Osteocyte (in vitro differentiated cells): ENCODE measurements around the gene EFHB. TPM values are rescaled to one million over a fixed set of nuclear protein-coding genes. Genes with fewer than 3 reads are reported as not detected.
"Not testable (repeated sequence)": the region's sequence is repeated elsewhere in the genome, so short reads cannot be mapped to it uniquely, and the experiment has no call there.

Experiments used
- DNase-seq: peaks from one replicate; pipeline ENCODE4 v3.0.0; 2021; ENCODE audit warnings: mixed read lengths; ENCODE audit not compliant: unreplicated experiment; ENCODE audit errors: extremely low spot score
- H3K27ac Mint-ChIP-seq: one replicate; pipeline ENCODE4 v1.8.0; 2021; ENCODE audit warnings: mild to moderate bottlenecking, mixed read lengths; ENCODE audit not compliant: unreplicated experiment
- H3K27me3 Mint-ChIP-seq: one replicate; pipeline ENCODE4 v1.8.0; 2021; ENCODE audit warnings: mixed read lengths; ENCODE audit not compliant: unreplicated experiment
- H3K36me3 Mint-ChIP-seq: one replicate; pipeline ENCODE4 v1.8.0; 2021; ENCODE audit warnings: mixed read lengths; ENCODE audit not compliant: unreplicated experiment
- H3K4me1 Mint-ChIP-seq: one replicate; pipeline ENCODE4 v1.8.0; 2021; ENCODE audit warnings: mixed read lengths; ENCODE audit not compliant: unreplicated experiment
- H3K4me3 Mint-ChIP-seq: one replicate; pipeline ENCODE4 v1.8.0; 2021; ENCODE audit warnings: mild to moderate bottlenecking, moderate library complexity, mixed read lengths; ENCODE audit not compliant: unreplicated experiment
- H3K9me3 Mint-ChIP-seq: one replicate; pipeline ENCODE4 v1.8.0; 2021; ENCODE audit warnings: mixed read lengths; ENCODE audit not compliant: unreplicated experiment
- total RNA-seq: library from RNA; stranded (reverse); gene quantifications from 2 replicates; pipeline ENCODE4 v1.2.1, GENCODE V29; 2021
- TF ChIP-seq, protein P1 (sequence below): fragments of 200-600 bp; sonication (generic); IDR thresholded peaks from 2 replicates; pipeline ENCODE4 v1.5.0; 2021; ENCODE audit warnings: antibody characterized with exemption, mild to moderate bottlenecking, moderate library complexity

Gene EFHB
- total RNA-seq, 1 donor from 2014 or later, result 1.8 TPM

DNA sequence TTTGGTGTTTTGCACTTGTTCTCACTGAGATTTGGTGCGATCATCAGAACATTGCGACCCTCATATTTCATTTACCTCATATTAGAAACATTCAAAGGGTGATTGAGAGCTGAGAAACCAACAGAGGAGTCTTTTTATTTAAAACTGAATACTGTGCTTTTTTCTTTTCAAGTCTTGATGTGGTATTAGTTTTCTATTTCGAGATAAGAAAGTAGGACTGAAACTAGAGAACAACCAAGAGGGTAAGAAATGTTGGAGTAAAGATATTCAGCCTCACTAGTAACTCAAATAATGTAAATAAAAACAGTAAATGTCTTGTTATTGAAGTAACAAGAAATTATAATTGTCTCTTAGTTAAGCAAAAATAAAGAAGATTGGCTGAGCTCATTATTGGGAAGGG, 26.5 kb downstream of the EFHB start:
- Mint-ChIP-seq H3K36me3 (peaks cover 7% of the 10 kb centered on the region), H3K27me3 (no peaks in the 10 kb centered on the region), H3K9me3 (peaks cover 12% of the 10 kb centered on the region), H3K4me3 (no peak overlapping the region), H3K4me1 (no peaks in the 10 kb centered on the region), H3K27ac (no peak overlapping the region)
- TF ChIP-seq, protein P1, sequence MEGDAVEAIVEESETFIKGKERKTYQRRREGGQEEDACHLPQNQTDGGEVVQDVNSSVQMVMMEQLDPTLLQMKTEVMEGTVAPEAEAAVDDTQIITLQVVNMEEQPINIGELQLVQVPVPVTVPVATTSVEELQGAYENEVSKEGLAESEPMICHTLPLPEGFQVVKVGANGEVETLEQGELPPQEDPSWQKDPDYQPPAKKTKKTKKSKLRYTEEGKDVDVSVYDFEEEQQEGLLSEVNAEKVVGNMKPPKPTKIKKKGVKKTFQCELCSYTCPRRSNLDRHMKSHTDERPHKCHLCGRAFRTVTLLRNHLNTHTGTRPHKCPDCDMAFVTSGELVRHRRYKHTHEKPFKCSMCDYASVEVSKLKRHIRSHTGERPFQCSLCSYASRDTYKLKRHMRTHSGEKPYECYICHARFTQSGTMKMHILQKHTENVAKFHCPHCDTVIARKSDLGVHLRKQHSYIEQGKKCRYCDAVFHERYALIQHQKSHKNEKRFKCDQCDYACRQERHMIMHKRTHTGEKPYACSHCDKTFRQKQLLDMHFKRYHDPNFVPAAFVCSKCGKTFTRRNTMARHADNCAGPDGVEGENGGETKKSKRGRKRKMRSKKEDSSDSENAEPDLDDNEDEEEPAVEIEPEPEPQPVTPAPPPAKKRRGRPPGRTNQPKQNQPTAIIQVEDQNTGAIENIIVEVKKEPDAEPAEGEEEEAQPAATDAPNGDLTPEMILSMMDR, result no peak
- no peak for DNase-seq

DNA sequence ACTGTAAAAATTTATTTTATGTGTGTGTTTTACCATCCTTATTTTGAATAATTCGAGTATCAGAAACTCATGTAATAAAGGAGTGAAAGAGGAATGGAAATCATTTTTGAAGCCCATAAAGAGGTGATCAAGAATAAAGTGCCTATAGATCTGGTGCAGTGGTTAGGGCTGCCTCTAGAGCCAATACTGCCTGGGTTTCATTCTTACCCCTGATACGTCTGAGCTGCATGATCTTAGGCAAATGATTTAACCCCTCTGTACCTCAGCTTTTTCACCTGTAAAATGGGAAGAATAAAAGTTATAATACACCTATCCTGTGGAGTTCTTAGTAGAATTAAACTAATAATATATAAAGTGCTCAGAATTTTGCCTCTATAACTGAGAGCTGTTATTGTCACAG, 30.4 kb downstream of the EFHB start:
- H3K9me3 Mint-ChIP-seq, result peaks cover 8% of the 10 kb centered on the region
- TF ChIP-seq, protein P1, result no peak
- no peak for DNase-seq
- no peak overlapping the region for H3K27ac Mint-ChIP-seq
- no peak overlapping the region for H3K4me3 Mint-ChIP-seq
- peaks cover 9% of the 10 kb centered on the region for H3K4me1 Mint-ChIP-seq
- H3K27me3 Mint-ChIP-seq, result no peaks in the 10 kb centered on the region
- H3K36me3 Mint-ChIP-seq, result peaks cover 4% of the 10 kb centered on the region

DNA sequence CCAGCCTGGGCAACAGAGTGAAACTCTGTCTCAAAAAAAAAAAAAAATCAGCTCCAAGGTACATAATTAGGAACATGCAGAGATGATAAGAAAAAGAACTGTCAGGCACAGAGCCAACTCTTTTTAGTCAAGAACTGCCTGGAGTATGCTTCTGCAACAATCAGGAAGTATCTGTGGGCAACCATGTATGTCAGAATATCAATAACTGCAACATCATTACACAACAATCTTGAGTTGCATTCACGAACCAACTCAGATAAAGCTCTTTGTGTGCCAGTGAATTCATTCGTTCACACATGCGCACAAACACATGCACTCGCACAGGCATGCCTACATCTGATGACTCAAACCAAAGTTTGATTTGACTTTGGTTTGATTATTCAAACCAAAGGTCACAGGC, 32.1 kb downstream of the EFHB start:
- Mint-ChIP-seq H3K4me3 (no peak overlapping the region), H3K9me3 (peaks cover 8% of the 10 kb centered on the region), H3K27ac (no peak overlapping the region), H3K36me3 (peaks cover 4% of the 10 kb centered on the region), H3K27me3 (no peaks in the 10 kb centered on the region), H3K4me1 (peaks cover 20% of the 10 kb centered on the region)
- DNase-seq, result no peak
- TF ChIP-seq, protein P1, result no peak

DNA sequence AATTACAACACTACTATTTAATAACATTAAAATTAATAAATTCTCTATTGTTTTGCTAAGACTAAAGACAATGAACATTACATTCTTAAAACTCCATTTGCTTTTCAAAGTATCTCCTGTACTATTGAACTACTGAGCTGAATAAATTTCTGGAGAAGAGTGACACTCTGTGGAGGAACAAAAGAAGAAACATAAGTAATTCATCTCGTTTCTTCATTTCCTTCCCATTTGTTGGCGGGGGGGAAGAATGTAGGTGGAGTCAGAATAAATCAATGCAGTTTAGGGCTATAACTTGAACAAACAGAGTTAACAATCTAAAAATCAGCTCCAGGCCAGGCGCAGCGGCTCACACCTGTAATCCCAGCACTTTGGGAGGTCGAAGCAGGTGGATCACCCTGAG, 32.7 kb downstream of the EFHB start:
- DNase-seq, result no peak
- H3K9me3 Mint-ChIP-seq, result peaks cover 3% of the 10 kb centered on the region
- no peaks in the 10 kb centered on the region for H3K27me3 Mint-ChIP-seq
- H3K4me1 Mint-ChIP-seq, result peaks cover 20% of the 10 kb centered on the region
- TF ChIP-seq, protein P1, result peak; percentile 36
- no peak overlapping the region for H3K4me3 Mint-ChIP-seq
- H3K36me3 Mint-ChIP-seq, result peaks cover 4% of the 10 kb centered on the region
- no peak overlapping the region for H3K27ac Mint-ChIP-seq

DNA sequence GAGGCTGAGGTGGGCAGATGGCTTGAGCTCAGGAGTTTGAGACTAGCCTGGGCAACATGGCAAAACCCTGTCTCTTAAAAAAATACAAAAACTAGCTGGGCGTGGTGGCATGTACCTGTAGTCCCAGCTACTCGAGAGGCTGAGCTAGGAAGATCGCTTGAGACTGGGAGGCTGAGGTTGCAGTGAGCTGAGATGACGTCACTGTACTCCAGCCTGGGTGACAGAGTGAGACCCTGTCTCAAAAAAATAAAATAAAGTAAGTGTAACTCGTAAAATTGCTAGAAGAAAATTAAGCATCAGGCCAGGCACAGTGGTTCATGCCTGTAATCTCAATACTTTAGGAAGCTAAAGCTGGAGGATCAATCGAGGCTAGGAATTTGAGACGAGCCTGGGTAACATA, 34.2 kb downstream of the EFHB start:
- H3K27me3 Mint-ChIP-seq, H3K9me3 Mint-ChIP-seq, H3K27ac Mint-ChIP-seq, DNase-seq, H3K36me3 Mint-ChIP-seq, H3K4me3 Mint-ChIP-seq: not testable (repeated sequence)
- peaks cover 20% of the 10 kb centered on the region for H3K4me1 Mint-ChIP-seq

DNA sequence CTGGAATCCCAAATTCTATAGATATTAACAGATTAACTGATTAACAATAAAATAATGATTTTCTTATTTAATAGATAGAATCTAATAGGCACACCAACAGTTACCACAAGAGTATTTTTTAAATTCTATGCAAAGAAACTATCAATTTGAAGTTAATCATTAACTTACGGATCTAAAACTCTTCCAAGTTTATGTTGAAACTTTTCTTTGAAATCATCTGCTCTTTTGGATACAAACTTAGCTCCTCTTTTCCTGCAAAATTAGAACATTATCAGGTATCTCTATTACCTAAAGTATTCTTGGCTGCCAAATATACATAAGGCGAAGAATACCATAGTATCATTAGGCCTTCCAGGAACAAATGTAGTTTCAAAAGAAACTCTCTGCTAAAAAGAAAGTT, 34.8 kb downstream of the EFHB start:
- DNase-seq, result no peak
- peaks cover 20% of the 10 kb centered on the region for H3K4me1 Mint-ChIP-seq

More for the DNA sequence above, 34.8 kb downstream of the EFHB start:
- H3K27ac Mint-ChIP-seq, result no peak overlapping the region
- H3K36me3 Mint-ChIP-seq, result no peaks in the 10 kb centered on the region
- H3K27me3 Mint-ChIP-seq, result no peaks in the 10 kb centered on the region
- TF ChIP-seq, protein P1, result no peak
- H3K9me3 Mint-ChIP-seq, result no peaks in the 10 kb centered on the region
- H3K4me3 Mint-ChIP-seq, result no peak overlapping the region
